ENCODE measurements around the gene DCHS1.

DNA sequence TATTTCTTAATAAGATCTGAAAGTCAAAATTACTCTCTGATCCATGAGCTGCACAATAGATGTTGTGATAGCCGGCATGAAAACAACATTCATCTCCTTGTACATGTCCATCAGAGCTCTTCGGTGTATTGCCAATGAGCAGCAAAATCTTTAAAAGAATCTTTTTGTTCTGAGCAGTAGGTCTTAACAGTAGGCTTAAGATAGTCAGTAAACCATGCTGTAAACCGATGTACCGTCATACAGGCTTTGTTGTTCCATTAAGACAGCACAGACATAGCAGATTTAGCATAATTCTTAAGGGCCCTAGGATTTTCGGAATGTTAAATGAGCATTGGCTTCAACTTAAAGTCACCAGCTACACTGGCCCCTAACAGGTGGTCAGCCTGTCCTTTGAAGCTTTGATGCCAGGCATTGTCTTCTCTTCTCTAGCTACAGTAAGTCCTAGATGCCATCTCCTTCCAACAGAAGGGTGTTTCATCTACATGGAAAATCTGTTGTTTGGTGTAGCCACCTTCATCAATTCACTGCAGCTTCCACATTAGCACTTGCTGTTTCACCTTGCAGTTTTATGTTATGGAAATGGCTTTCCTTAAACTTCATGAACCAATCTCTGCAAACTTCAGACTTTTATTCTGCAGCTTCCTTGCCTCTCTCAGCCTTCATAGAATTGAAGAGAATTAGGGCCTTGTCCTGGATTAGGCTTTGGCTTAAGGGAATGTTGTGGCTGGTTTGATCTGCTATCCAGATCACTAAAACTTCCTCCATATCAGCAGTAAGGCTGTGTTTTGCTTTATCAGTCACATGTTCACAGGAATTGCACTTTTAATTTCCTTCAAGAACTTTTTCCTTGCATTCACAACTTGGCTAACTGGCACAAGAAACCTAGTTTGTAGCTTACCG is 80.5 kb downstream of the DCHS1 start:
- TF ChIP-seq, protein P1, sequence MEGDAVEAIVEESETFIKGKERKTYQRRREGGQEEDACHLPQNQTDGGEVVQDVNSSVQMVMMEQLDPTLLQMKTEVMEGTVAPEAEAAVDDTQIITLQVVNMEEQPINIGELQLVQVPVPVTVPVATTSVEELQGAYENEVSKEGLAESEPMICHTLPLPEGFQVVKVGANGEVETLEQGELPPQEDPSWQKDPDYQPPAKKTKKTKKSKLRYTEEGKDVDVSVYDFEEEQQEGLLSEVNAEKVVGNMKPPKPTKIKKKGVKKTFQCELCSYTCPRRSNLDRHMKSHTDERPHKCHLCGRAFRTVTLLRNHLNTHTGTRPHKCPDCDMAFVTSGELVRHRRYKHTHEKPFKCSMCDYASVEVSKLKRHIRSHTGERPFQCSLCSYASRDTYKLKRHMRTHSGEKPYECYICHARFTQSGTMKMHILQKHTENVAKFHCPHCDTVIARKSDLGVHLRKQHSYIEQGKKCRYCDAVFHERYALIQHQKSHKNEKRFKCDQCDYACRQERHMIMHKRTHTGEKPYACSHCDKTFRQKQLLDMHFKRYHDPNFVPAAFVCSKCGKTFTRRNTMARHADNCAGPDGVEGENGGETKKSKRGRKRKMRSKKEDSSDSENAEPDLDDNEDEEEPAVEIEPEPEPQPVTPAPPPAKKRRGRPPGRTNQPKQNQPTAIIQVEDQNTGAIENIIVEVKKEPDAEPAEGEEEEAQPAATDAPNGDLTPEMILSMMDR (IDR thresholded peaks at IDR 0.05; ENCODE audit: low read depth, low read length, missing input control): no peak
- no peak for TF ChIP-seq JUND (IDR thresholded peaks at IDR 0.05)
- TF ChIP-seq, protein P2, sequence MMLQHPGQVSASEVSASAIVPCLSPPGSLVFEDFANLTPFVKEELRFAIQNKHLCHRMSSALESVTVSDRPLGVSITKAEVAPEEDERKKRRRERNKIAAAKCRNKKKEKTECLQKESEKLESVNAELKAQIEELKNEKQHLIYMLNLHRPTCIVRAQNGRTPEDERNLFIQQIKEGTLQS (IDR thresholded peaks at IDR 0.05): no peak
- TF ChIP-seq GABPA (IDR thresholded peaks at IDR 0.05 in 1 of 2, conservative IDR thresholded peaks at IDR 0.05 in 1 of 2): no peak
- TF ChIP-seq, protein P3, sequence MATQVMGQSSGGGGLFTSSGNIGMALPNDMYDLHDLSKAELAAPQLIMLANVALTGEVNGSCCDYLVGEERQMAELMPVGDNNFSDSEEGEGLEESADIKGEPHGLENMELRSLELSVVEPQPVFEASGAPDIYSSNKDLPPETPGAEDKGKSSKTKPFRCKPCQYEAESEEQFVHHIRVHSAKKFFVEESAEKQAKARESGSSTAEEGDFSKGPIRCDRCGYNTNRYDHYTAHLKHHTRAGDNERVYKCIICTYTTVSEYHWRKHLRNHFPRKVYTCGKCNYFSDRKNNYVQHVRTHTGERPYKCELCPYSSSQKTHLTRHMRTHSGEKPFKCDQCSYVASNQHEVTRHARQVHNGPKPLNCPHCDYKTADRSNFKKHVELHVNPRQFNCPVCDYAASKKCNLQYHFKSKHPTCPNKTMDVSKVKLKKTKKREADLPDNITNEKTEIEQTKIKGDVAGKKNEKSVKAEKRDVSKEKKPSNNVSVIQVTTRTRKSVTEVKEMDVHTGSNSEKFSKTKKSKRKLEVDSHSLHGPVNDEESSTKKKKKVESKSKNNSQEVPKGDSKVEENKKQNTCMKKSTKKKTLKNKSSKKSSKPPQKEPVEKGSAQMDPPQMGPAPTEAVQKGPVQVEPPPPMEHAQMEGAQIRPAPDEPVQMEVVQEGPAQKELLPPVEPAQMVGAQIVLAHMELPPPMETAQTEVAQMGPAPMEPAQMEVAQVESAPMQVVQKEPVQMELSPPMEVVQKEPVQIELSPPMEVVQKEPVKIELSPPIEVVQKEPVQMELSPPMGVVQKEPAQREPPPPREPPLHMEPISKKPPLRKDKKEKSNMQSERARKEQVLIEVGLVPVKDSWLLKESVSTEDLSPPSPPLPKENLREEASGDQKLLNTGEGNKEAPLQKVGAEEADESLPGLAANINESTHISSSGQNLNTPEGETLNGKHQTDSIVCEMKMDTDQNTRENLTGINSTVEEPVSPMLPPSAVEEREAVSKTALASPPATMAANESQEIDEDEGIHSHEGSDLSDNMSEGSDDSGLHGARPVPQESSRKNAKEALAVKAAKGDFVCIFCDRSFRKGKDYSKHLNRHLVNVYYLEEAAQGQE (IDR thresholded peaks at IDR 0.05): no peak
- TF ChIP-seq FOXA2 (IDR thresholded peaks at IDR 0.05): no peak
- TF ChIP-seq, protein P4, sequence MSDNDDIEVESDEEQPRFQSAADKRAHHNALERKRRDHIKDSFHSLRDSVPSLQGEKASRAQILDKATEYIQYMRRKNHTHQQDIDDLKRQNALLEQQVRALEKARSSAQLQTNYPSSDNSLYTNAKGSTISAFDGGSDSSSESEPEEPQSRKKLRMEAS (IDR thresholded peaks at IDR 0.05): no peak
- no peak for TF ChIP-seq SP1 (IDR thresholded peaks at IDR 0.05)
- no peak for TF ChIP-seq RXRA (IDR thresholded peaks at IDR 0.05)
- TF ChIP-seq RAD21 (IDR thresholded peaks at IDR 0.05): no peak
